ENCODE results near the gene DUOX1.

GRCh38 chr15:45120081-45120972, 9.5 kb upstream of the DUOX1 start:
- TF ChIP-seq POLR2A (IDR thresholded peaks at IDR 0.05; ENCODE audit: low read depth, low read length) (no peak), POLR2AphosphoS5 (IDR thresholded peaks at IDR 0.05; ENCODE audit: low read depth, low read length) (no peak), TAF1 (IDR thresholded peaks at IDR 0.05; ENCODE audit: low read depth, low read length) (no peak), POU2F2 (IDR thresholded peaks at IDR 0.05; ENCODE audit: low read depth, low read length) (no peak)

Measured in GM12891 (cell line).